Trophoblast cell (in vitro differentiated cells and primary cell): ENCODE data around the gene NCOA4.
A peak's percentile ranks its signal among the peaks of the same experiment; 100 is the strongest.
"Not testable (repeated sequence)": the region's sequence is repeated elsewhere in the genome, so short reads cannot be mapped to it uniquely, and the experiment has no call there.

Experiments
- DNase-seq, 2 donors: peaks; one replicate each; pipeline ENCODE4 v3.0.0-alpha.2; 2016
- H2AFZ ChIP-seq: 2 replicates; pipeline ENCODE4 v1.6.1; 2013; ENCODE audit warnings: low read length, moderate library complexity, mild to moderate bottlenecking; ENCODE audit not compliant: insufficient read depth, poor library complexity
- H2AK5ac ChIP-seq: 2 replicates; pipeline ENCODE4 v1.6.1; 2013; ENCODE audit warnings: mild to moderate bottlenecking, low read length
- H2BK120ac ChIP-seq: 2 replicates; pipeline ENCODE4 v1.6.1; 2013; ENCODE audit warnings: low read length, mild to moderate bottlenecking, moderate library complexity; ENCODE audit not compliant: insufficient read depth, poor library complexity
- H2BK12ac ChIP-seq: 2 replicates; pipeline ENCODE4 v1.6.1; 2013; ENCODE audit warnings: mild to moderate bottlenecking, low read length, moderate library complexity
- H2BK5ac ChIP-seq: 2 replicates; pipeline ENCODE4 v1.6.1; 2013; ENCODE audit warnings: low read length, low read depth, moderate library complexity, mild to moderate bottlenecking; ENCODE audit not compliant: poor library complexity
- H3K14ac ChIP-seq: 2 replicates; pipeline ENCODE4 v1.6.1; 2013; ENCODE audit warnings: mild to moderate bottlenecking, low read length
- H3K18ac ChIP-seq: 2 replicates; pipeline ENCODE4 v1.6.1; 2013; ENCODE audit warnings: mild to moderate bottlenecking, low read length
- H3K23ac ChIP-seq: 2 replicates; pipeline ENCODE4 v1.6.1; 2013; ENCODE audit warnings: low read length
- H3K27ac ChIP-seq: 2 replicates; pipeline ENCODE4 v1.5.1; 2013; ENCODE audit warnings: low read depth, mild to moderate bottlenecking, inconsistent platforms, low read length, moderate library complexity
- H3K27me3 ChIP-seq: 2 replicates; pipeline ENCODE4 v1.6.1; 2013; ENCODE audit warnings: inconsistent platforms, mild to moderate bottlenecking, low read length, moderate library complexity; ENCODE audit not compliant: insufficient read depth
- H3K36me3 ChIP-seq, 2 experiments: 1 replicate in 1 of 2; 2 replicates in 1 of 2; pipeline ENCODE4 v1.6.1; 2013; ENCODE audit warnings: low read length in 2 of 2, mild to moderate bottlenecking in 2 of 2, moderate library complexity in 1 of 2; ENCODE audit not compliant: insufficient read depth in 2 of 2, control insufficient read depth in 1 of 2
- H3K4ac ChIP-seq: 2 replicates; pipeline ENCODE4 v1.6.1; 2013; ENCODE audit warnings: low read depth, mild to moderate bottlenecking, low read length, moderate library complexity
- H3K4me1 ChIP-seq, 2 experiments: 1 replicate in 1 of 2; 2 replicates in 1 of 2; pipeline ENCODE4 v1.6.1; 2013; ENCODE audit warnings: low read length in 2 of 2, mild to moderate bottlenecking in 2 of 2, moderate library complexity in 1 of 2; ENCODE audit not compliant: insufficient read depth in 2 of 2, control insufficient read depth in 1 of 2
- H3K4me2 ChIP-seq: 2 replicates; pipeline ENCODE4 v1.6.1; 2013; ENCODE audit warnings: inconsistent platforms, mild to moderate bottlenecking, low read length, moderate library complexity
- H3K4me3 ChIP-seq: 2 replicates; pipeline ENCODE4 v1.5.1; 2013; ENCODE audit warnings: mild to moderate bottlenecking, low read depth, low read length, inconsistent platforms
- H3K79me1 ChIP-seq: one replicate; pipeline ENCODE4 v1.6.1; 2013; ENCODE audit warnings: low read length
- H3K79me2 ChIP-seq: 2 replicates; pipeline ENCODE4 v1.6.1; 2013; ENCODE audit warnings: low read length, mild to moderate bottlenecking; ENCODE audit not compliant: control insufficient read depth, insufficient read depth, poor library complexity
- H3K9ac ChIP-seq: 2 replicates; pipeline ENCODE4 v1.6.1; 2013; ENCODE audit warnings: mild to moderate bottlenecking, low read length
- H3K9me3 ChIP-seq: 2 replicates; pipeline ENCODE4 v1.6.1; 2013; ENCODE audit warnings: low read depth, mild to moderate bottlenecking, control low read depth, inconsistent platforms, low read length; ENCODE audit not compliant: insufficient read depth
- H4K12ac ChIP-seq: 2 replicates; pipeline ENCODE4 v1.6.1; 2013; ENCODE audit warnings: low read depth, mild to moderate bottlenecking, low read length, moderate library complexity
- H4K8ac ChIP-seq: 2 replicates; pipeline ENCODE4 v1.6.1; 2013; ENCODE audit warnings: low read depth, mild to moderate bottlenecking, low read length, moderate library complexity
- H4K91ac ChIP-seq: one replicate; pipeline ENCODE4 v1.6.1; 2013; ENCODE audit warnings: low read depth, mild to moderate bottlenecking, low read length, moderate library complexity
- whole genome bisulfite sequencing: extraction: QIAGEN DNeasy Blood & Tissue Kit; methylation state at CpG from one replicate; pipeline ENCODE4 v1.1.7; 2013; ENCODE audit warnings: missing lambda C conversion rate; ENCODE audit not compliant: insufficient read length, insufficient coverage; ENCODE audit errors: extremely low coverage; 5-methylcytosine and 5-hydroxymethylcytosine counted together

Gene NCOA4

DNA sequence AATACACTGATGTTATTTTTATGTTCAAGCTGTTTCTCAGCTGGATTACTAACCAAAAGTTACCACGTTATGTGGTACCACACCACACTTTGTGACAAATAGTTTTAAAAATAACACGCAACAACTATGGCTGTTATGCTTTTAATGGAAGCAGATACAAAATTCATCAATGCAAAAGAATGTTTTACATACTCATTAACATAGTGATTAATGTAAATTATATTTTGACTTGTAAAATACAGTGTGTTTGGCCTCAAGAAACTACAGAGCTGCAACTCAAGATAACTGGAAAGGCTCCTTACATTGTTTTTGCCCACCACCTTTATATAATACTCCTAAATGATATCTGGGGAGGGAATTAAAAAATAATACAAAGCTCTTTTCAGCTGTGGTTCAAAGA is 25.5 kb downstream of the NCOA4 start:
- no CpG with 5 or more reads among the region's 2 CpGs for WGBS
- H2BK12ac ChIP-seq, result no peak overlapping the region
- H3K9me3 ChIP-seq, result peaks cover 2% of the 10 kb centered on the region
- no peak overlapping the region for H2BK120ac ChIP-seq
- H2BK5ac ChIP-seq, result no peak overlapping the region
- no peak overlapping the region for H2AFZ ChIP-seq
- no peak overlapping the region for H3K4me3 ChIP-seq
- no peaks in the 10 kb centered on the region for H3K79me2 ChIP-seq
- no peak overlapping the region for H3K27ac ChIP-seq
- H3K36me3 ChIP-seq, result peaks cover 25 to 42% of the 10 kb centered on the region in 2 experiments
- no peak overlapping the region for H3K18ac ChIP-seq
- no peak overlapping the region for H3K23ac ChIP-seq
- H3K4me1 ChIP-seq, result no peaks in the 10 kb centered on the region
- H4K91ac ChIP-seq, result no peak overlapping the region
- H3K4ac ChIP-seq, result no peak overlapping the region
- H2AK5ac ChIP-seq, result no peak overlapping the region
- H3K9ac ChIP-seq, result no peak overlapping the region
- no peak for DNase-seq
- H3K79me1 ChIP-seq, result no peaks in the 10 kb centered on the region
- no peak overlapping the region for H4K8ac ChIP-seq
- H3K4me2 ChIP-seq, result no peak overlapping the region
- no peaks in the 10 kb centered on the region for H3K27me3 ChIP-seq
- no peak overlapping the region for H3K14ac ChIP-seq
- H4K12ac ChIP-seq, result no peak overlapping the region

GRCh38 chr10:46002916-46003693 is 27.3 kb downstream of the NCOA4 start:
- no peak overlapping the region for H3K18ac ChIP-seq

DNA sequence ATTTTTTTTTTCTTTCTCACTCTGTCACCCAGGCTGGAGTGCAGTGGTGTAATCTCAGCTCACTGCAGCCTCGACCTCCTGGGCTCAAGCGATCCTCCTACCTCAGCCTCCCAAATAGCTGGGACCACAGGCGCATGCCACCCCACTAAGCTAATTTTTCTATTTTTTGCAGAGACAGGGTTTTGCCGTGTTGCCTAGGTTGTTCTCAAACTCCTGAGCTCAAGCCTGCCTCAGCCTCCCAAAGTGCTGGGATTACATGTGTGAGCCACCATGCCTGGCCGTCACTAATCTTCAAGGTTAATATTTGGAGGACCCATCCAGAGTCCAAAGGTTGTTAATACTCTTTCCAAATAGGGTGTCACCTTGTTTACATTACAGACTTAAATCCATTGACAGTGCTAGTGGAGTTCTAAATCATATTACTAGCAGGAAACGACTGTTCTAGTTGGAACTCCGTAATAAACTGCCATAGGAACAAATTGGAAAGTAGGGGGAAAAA is 28.2 kb downstream of the NCOA4 start:
- not testable (repeated sequence) for H3K9me3 ChIP-seq, H3K79me2 ChIP-seq, H3K27me3 ChIP-seq, H3K79me1 ChIP-seq, DNase-seq, H3K4me2 ChIP-seq, H2BK120ac ChIP-seq, H2BK5ac ChIP-seq, H3K18ac ChIP-seq, H3K4me3 ChIP-seq, H4K12ac ChIP-seq, H3K9ac ChIP-seq, H3K23ac ChIP-seq, H2AFZ ChIP-seq, H2BK12ac ChIP-seq, H4K8ac ChIP-seq, H4K91ac ChIP-seq, H3K4ac ChIP-seq, H3K14ac ChIP-seq, H3K4me1 ChIP-seq, H2AK5ac ChIP-seq, H3K27ac ChIP-seq
- H3K36me3 ChIP-seq, result peaks cover 24 to 35% of the 10 kb centered on the region in 2 experiments
- no CpG with 5 or more reads among the region's 7 CpGs for WGBS

More at GRCh38 chr10:46002916-46003693, 27.3 kb downstream of the NCOA4 start:
- Histone ChIP-seq H3K4me1 (no peaks in the 10 kb centered on the region), H3K9me3 (no peaks in the 10 kb centered on the region), H2BK5ac (no peak overlapping the region), H2BK120ac (no peak overlapping the region), H3K79me1 (no peaks in the 10 kb centered on the region), H3K9ac (no peak overlapping the region), H2BK12ac (no peak overlapping the region), H2AFZ (no peak overlapping the region), H3K14ac (no peak overlapping the region), H3K4ac (no peak overlapping the region), H4K8ac (no peak overlapping the region), H3K23ac (no peak overlapping the region), H4K12ac (peak overlapping the region; percentile 43), H3K36me3 (peaks cover 27 to 38% of the 10 kb centered on the region in 2 experiments), H3K4me3 (no peak overlapping the region), H3K27me3 (no peaks in the 10 kb centered on the region), H3K79me2 (no peaks in the 10 kb centered on the region), H2AK5ac (no peak overlapping the region), H4K91ac (no peak overlapping the region), H3K27ac (no peak overlapping the region), H3K4me2 (no peak overlapping the region)
- DNase-seq, result no peak
- no CpG with 5 or more reads among the region's 9 CpGs for WGBS

DNA sequence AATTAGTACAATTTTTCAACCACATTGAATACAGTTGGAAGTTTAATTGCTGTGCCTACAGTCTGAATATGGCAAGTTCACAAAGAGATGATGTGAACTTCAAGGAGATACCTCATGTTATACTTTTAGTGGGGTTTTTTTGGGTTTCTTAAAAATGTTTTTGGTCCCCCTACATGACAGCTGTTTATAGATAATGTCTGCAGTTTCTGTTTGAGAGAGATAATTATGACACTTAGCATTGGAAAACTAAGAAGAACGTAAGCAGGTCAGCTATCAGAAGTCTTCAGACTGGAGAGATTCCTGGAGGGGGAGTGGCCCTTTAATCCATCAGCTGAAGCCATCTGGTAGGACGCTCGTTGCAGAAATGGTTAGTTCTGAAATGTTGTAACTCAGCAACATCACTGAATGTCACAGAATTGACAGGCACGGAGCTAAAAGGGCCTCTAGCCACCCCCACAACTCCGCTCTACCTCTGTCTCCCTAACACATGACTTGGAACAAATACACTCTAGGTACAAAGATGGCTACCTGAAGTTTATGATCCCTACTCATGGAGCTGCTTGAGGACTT is 29.2 kb downstream of the NCOA4 start:
- Histone ChIP-seq H3K23ac (no peak overlapping the region), H3K4me1 (no peaks in the 10 kb centered on the region), H2BK12ac (no peak overlapping the region), H3K27me3 (no peaks in the 10 kb centered on the region), H3K36me3 (peaks cover 22 to 33% of the 10 kb centered on the region in 2 experiments), H3K79me2 (no peaks in the 10 kb centered on the region), H2BK120ac (no peak overlapping the region), H4K12ac (no peak overlapping the region), H4K8ac (no peak overlapping the region), H3K9ac (no peak overlapping the region), H2AFZ (no peak overlapping the region), H3K4ac (no peak overlapping the region), H3K18ac (no peak overlapping the region), H2BK5ac (no peak overlapping the region), H4K91ac (no peak overlapping the region), H3K9me3 (no peaks in the 10 kb centered on the region), H3K79me1 (no peaks in the 10 kb centered on the region), H3K27ac (no peak overlapping the region), H3K14ac (no peak overlapping the region), H3K4me2 (no peak overlapping the region), H3K4me3 (no peak overlapping the region), H2AK5ac (no peak overlapping the region)
- no peak for DNase-seq
- no CpG with 5 or more reads among the region's 5 CpGs for WGBS
